ENCODE data around the gene TMEM132A.

DNA sequence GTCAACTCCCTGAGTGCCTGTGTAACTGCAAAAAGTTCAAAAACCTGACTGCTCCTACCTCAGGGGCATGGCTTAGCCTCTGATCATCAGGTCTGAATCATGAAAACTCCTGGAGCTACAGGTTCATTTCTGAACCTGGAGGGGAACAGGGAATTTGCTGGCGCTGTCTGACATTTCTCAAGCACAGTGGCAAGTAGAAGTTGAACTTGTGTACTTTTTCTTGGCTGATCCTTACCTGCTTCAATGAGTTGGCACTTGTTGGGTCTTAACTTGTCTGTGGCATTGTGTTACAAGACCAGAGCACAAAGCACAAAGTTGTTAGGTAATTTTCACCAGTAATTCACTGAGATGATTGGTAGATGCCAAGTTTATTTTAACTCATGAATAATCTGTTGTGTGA is 7.0 kb upstream of the TMEM132A start:
- TF ChIP-seq POLR2AphosphoS5 (IDR thresholded peaks at IDR 0.05; ENCODE audit: low read depth, low read length) (no peak), PBX3 (IDR thresholded peaks at IDR 0.05) (no peak), TAF1 (IDR thresholded peaks at IDR 0.05; ENCODE audit: borderline replicate concordance, low read depth, low read length) (no peak)
- TF ChIP-seq, protein P1, sequence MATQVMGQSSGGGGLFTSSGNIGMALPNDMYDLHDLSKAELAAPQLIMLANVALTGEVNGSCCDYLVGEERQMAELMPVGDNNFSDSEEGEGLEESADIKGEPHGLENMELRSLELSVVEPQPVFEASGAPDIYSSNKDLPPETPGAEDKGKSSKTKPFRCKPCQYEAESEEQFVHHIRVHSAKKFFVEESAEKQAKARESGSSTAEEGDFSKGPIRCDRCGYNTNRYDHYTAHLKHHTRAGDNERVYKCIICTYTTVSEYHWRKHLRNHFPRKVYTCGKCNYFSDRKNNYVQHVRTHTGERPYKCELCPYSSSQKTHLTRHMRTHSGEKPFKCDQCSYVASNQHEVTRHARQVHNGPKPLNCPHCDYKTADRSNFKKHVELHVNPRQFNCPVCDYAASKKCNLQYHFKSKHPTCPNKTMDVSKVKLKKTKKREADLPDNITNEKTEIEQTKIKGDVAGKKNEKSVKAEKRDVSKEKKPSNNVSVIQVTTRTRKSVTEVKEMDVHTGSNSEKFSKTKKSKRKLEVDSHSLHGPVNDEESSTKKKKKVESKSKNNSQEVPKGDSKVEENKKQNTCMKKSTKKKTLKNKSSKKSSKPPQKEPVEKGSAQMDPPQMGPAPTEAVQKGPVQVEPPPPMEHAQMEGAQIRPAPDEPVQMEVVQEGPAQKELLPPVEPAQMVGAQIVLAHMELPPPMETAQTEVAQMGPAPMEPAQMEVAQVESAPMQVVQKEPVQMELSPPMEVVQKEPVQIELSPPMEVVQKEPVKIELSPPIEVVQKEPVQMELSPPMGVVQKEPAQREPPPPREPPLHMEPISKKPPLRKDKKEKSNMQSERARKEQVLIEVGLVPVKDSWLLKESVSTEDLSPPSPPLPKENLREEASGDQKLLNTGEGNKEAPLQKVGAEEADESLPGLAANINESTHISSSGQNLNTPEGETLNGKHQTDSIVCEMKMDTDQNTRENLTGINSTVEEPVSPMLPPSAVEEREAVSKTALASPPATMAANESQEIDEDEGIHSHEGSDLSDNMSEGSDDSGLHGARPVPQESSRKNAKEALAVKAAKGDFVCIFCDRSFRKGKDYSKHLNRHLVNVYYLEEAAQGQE (IDR thresholded peaks at IDR 0.05; ENCODE audit: low read depth, low read length): no peak
- TF ChIP-seq, protein P2, sequence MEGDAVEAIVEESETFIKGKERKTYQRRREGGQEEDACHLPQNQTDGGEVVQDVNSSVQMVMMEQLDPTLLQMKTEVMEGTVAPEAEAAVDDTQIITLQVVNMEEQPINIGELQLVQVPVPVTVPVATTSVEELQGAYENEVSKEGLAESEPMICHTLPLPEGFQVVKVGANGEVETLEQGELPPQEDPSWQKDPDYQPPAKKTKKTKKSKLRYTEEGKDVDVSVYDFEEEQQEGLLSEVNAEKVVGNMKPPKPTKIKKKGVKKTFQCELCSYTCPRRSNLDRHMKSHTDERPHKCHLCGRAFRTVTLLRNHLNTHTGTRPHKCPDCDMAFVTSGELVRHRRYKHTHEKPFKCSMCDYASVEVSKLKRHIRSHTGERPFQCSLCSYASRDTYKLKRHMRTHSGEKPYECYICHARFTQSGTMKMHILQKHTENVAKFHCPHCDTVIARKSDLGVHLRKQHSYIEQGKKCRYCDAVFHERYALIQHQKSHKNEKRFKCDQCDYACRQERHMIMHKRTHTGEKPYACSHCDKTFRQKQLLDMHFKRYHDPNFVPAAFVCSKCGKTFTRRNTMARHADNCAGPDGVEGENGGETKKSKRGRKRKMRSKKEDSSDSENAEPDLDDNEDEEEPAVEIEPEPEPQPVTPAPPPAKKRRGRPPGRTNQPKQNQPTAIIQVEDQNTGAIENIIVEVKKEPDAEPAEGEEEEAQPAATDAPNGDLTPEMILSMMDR (IDR thresholded peaks at IDR 0.05): no peak
